Panc1 (cell line): ENCODE data around the gene CHL1. TPM values are rescaled to one million over a fixed set of nuclear protein-coding genes. Genes with fewer than 3 reads are reported as not detected.

Experiments used
- ATAC-seq: fragments of 200-7000 bp; cut with Tn5 transposase; 2 replicates; pipeline ENCODE4 v1.9.1; 2020; ENCODE audit warnings: mild to moderate bottlenecking, moderate library complexity
- BruUV-seq: library from RNA; stranded (reverse); fragments of 400-500 nt; replicated peaks from 2 replicates; lab custom pipeline; 2021; lab: Mats Ljungman, UMichigan
- CTCF ChIA-PET: fragments of 300-600 bp; sonication (Branson Sonifier 250); formaldehyde crosslinking; loops from one replicate; lab custom pipeline; 2022; ENCODE audit warnings: antibody characterized with exemption; lab: Charles Lee
- POLR2A ChIA-PET: fragments of 300-600 bp; sonication (Branson Sonifier 250); formaldehyde crosslinking; loops from one replicate; lab custom pipeline; 2022; ENCODE audit warnings: antibody characterized with exemption; lab: Charles Lee
- DNase-seq: peaks from one replicate; pipeline ENCODE4 v3.0.0-alpha.2; 2010; ENCODE audit warnings: low read depth, low spot score
- H3K27ac ChIP-seq: 2 replicates; pipeline ENCODE4 v1.5.1; 2011; ENCODE audit warnings: mild to moderate bottlenecking, low read length, inconsistent platforms
- H3K27me3 ChIP-seq: fragments of 200-500 bp; sonication (Bioruptor generic); 2 replicates; pipeline ENCODE4 v1.6.0; 2014; ENCODE audit warnings: low read length, inconsistent platforms; ENCODE audit not compliant: control insufficient read depth, insufficient read depth
- H3K36me3 ChIP-seq: fragments of 200-500 bp; sonication (Bioruptor generic); 2 replicates; pipeline ENCODE4 v1.5.1; 2014; ENCODE audit warnings: inconsistent platforms, mild to moderate bottlenecking, low read length, moderate library complexity; ENCODE audit not compliant: control insufficient read depth, insufficient read depth
- H3K4me1 ChIP-seq: 2 replicates; pipeline ENCODE4 v1.5.1; 2011; ENCODE audit warnings: inconsistent platforms, mild to moderate bottlenecking, low read length, moderate library complexity; ENCODE audit not compliant: control insufficient read depth, insufficient read depth
- H3K4me3 ChIP-seq, 2 experiments: 2 replicates each; pipeline ENCODE4 v1.5.1; 2011 to 2012; ENCODE audit warnings: low read depth in 2 of 2, low read length in 2 of 2, mild to moderate bottlenecking in 2 of 2, inconsistent platforms in 1 of 2, moderate library complexity in 1 of 2
- H3K9me3 ChIP-seq: fragments of 200-500 bp; sonication (Bioruptor generic); 2 replicates; pipeline ENCODE4 v1.5.1; 2014; ENCODE audit warnings: low read depth, mild to moderate bottlenecking, inconsistent platforms, low read length, moderate library complexity; ENCODE audit not compliant: control insufficient read depth, insufficient read depth
- CTCF ChIP-seq: fragments of 450-650 bp; IDR thresholded peaks from 2 replicates; pipeline ENCODE4 v1.5.1; 2017; ENCODE audit warnings: mild to moderate bottlenecking
- POLR2AphosphoS5 ChIP-seq: IDR thresholded peaks from 2 replicates; pipeline ENCODE4 v1.6.1; 2012; ENCODE audit warnings: mild to moderate bottlenecking, low read depth, low read length, moderate library complexity
- REST ChIP-seq, 2 experiments: IDR thresholded peaks; 2 replicates each; pipeline ENCODE4 v1.6.1; 2011 to 2012; ENCODE audit warnings: low read depth in 2 of 2, control low read depth in 1 of 2, low read length in 1 of 2, mild to moderate bottlenecking in 1 of 2, moderate library complexity in 1 of 2; ENCODE audit not compliant: insufficient read depth in 1 of 2
- SIN3A ChIP-seq: IDR thresholded peaks from 2 replicates; pipeline ENCODE4 v1.6.1; 2012; ENCODE audit warnings: low read depth, mild to moderate bottlenecking, low read length, moderate library complexity, borderline replicate concordance; ENCODE audit not compliant: insufficient read depth
- TCF7L2 ChIP-seq: IDR thresholded peaks from 2 replicates; pipeline ENCODE4 v1.6.1; 2011; ENCODE audit warnings: mild to moderate bottlenecking, low read depth, low read length, inconsistent platforms
- in situ Hi-C: cut with HindIII; loops from 2 replicates; pipeline ENCODE4 v1.10.0; 2016; ENCODE audit warnings: low sequenced_read_pairs, low pct_unique_long_range_greater_than_20kb
- intact Hi-C: fragments of 100-400 bp; cut with micrococcal nuclease; formaldehyde crosslinking; loops from one replicate; pipeline ENCODE4 v1.10.0; 2022; ENCODE audit not compliant: unreplicated experiment
- total RNA-seq: library from RNA; stranded (reverse); gene quantifications from one replicate; pipeline ENCODE4 v1.2.1, GENCODE V29; 2021; ENCODE audit not compliant: unreplicated experiment

Gene CHL1
- total RNA-seq, 1 experiment from 2014 or later: not detected

GRCh38 chr3:454986-455385, 258.4 kb downstream of the CHL1 start:
- no peak for DNase-seq
- ATAC-seq: no peak
- CTCF ChIA-PET: no interaction called here
- POLR2A ChIA-PET: no interaction called here
- in situ Hi-C loops (no loop called here), intact Hi-C loops (no loop called here)
- Histone ChIP-seq H3K4me1 (no peaks in the 10 kb centered on the region), H3K36me3 (no peaks in the 10 kb centered on the region), H3K4me3 (no peak overlapping the region), H3K9me3 (no peaks in the 10 kb centered on the region), H3K27ac (no peak overlapping the region), H3K27me3 (no peaks in the 10 kb centered on the region)
- no TSS peak for BruUV-seq
- TF ChIP-seq SIN3A (no peak), TCF7L2 (no peak), REST (IDR thresholded peaks at IDR 0.05; ENCODE audit: insufficient read depth in 1 of 2, low read depth in 2 of 2, low read length in 1 of 2) (no peak), CTCF (no peak), POLR2AphosphoS5 (no peak)

- Histone ChIP-seq H3K9me3 (no peaks in the 10 kb centered on the region), H3K27ac (no peak overlapping the region), H3K4me3 (no peak overlapping the region), H3K4me1 (no peaks in the 10 kb centered on the region), H3K27me3 (no peaks in the 10 kb centered on the region), H3K36me3 (no peaks in the 10 kb centered on the region)
- TF ChIP-seq CTCF: no peak
- TF ChIP-seq SIN3A: no peak
- no peak for TF ChIP-seq TCF7L2
- no peak for TF ChIP-seq REST (IDR thresholded peaks at IDR 0.05; ENCODE audit: insufficient read depth in 1 of 2, low read depth in 2 of 2, low read length in 1 of 2)
- no peak for TF ChIP-seq POLR2AphosphoS5
- ATAC-seq: no peak
- in situ Hi-C loops: no loop called here
- no TSS peak for BruUV-seq
- DNase-seq: no peak
- intact Hi-C loops: no loop called here
- POLR2A ChIA-PET: no interaction called here
- CTCF ChIA-PET: no interaction called here
Measured at GRCh38 chr3:458124-458523, 261.6 kb downstream of the CHL1 start.
